NCI-H2081 (cell line): ENCODE measurements around the gene FCN3.

ENCODE experiments used
- DNase-seq, 2 experiments: peaks; one replicate each; lab custom pipeline; 2025; lab: John Stamatoyannopoulos, UW

Gene FCN3

GRCh38 chr1:27380224-27380623 is 5.6 kb upstream of the FCN3 start:
- no peak for DNase-seq

GRCh38 chr1:27379564-27380122 is 5.0 kb upstream of the FCN3 start:
- no peak for DNase-seq

- no peak for DNase-seq
Measured at GRCh38 chr1:27377760-27378495, 3.3 kb upstream of the FCN3 start.

GRCh38 chr1:27372808-27373690 is 1.6 kb downstream of the FCN3 start:
- no peak for DNase-seq

GRCh38 chr1:27372022-27372807 is 2.4 kb downstream of the FCN3 start:
- no peak for DNase-seq

GRCh38 chr1:27368869-27369582 is 5.6 kb downstream of the FCN3 start:
- DNase-seq, result no peak

- no peak for DNase-seq
Measured at GRCh38 chr1:27367160-27367650, 7.4 kb downstream of the FCN3 start.

- peak; percentile 20 to 39 for DNase-seq
Measured at GRCh38 chr1:27366411-27367159, 8.0 kb downstream of the FCN3 start, which contains the start of gene MAP3K6. MAP3K6 (minus strand) TSS chr1:27366961; CDS start chr1:27366597, 364 bp downstream.

GRCh38 chr1:27366113-27366410 is 8.6 kb downstream of the FCN3 start:
- DNase-seq, result peak in 1 of 2 experiments; percentile 39

GRCh38 chr1:27365372-27366112 is 9.1 kb downstream of the FCN3 start:
- DNase-seq, result peak; percentile 66 to 68

GRCh38 chr1:27364696-27365371 is 9.8 kb downstream of the FCN3 start:
- no peak for DNase-seq

GRCh38 chr1:27363766-27364695 is 10.6 kb downstream of the FCN3 start:
- no peak for DNase-seq

- no peak for DNase-seq
Measured at GRCh38 chr1:27361553-27361952, 13.1 kb downstream of the FCN3 start.

- DNase-seq, result no peak
Measured at GRCh38 chr1:27361044-27361402, 13.6 kb downstream of the FCN3 start.

- DNase-seq, result no peak
Measured at GRCh38 chr1:27360159-27361043, 14.2 kb downstream of the FCN3 start.

- no peak for DNase-seq
Measured at GRCh38 chr1:27359822-27360158, 14.8 kb downstream of the FCN3 start.

GRCh38 chr1:27358928-27359313 is 15.7 kb downstream of the FCN3 start:
- DNase-seq, result no peak
